Measurements from ENCODE around the gene EPC2. TPM values are rescaled to one million over a fixed set of nuclear protein-coding genes. Genes with fewer than 3 reads are reported as not detected.

EPC2 gene
- total RNA-seq, 1 experiment from 2014 or later, result 20.3 TPM

- no peak for TF ChIP-seq E2F4 (CRISPR knock-in tag; IDR thresholded peaks at IDR 0.05; ENCODE audit: borderline replicate concordance, low read depth)
- no peak for TF ChIP-seq TEAD1 (CRISPR knock-in tag; IDR thresholded peaks at IDR 0.05)
- no peak for TF ChIP-seq IRF2 (CRISPR knock-in tag; IDR thresholded peaks at IDR 0.05; ENCODE audit: borderline replicate concordance, low read depth)
- TF ChIP-seq PREB (CRISPR knock-in tag; IDR thresholded peaks at IDR 0.05; ENCODE audit: borderline replicate concordance), result no peak
- TF ChIP-seq PRDM15 (CRISPR knock-in tag; IDR thresholded peaks at IDR 0.05), result no peak
- no peak for TF ChIP-seq USF1 (CRISPR knock-in tag; IDR thresholded peaks at IDR 0.05)
- no peak for TF ChIP-seq GABPB1 (CRISPR knock-in tag; IDR thresholded peaks at IDR 0.05)
- no peak for TF ChIP-seq ATF6 (CRISPR knock-in tag; IDR thresholded peaks at IDR 0.05)
These were observed 76.0 kb downstream of the EPC2 start (continued) for GRCh38 chr2:148720501-148721001.

GRCh38 chr2:148721520-148721931, 77.0 kb downstream of the EPC2 start:
- CTCF ChIA-PET, result no interaction called here
- POLR2A ChIA-PET, result interaction anchor here (0.7 kb wide), 1 partner anchor 34 kb away, joined by 4 read pairs; no protein-coding TSS in a partner anchor
- TF ChIP-seq ZNF219 (CRISPR knock-in tag; IDR thresholded peaks at IDR 0.05; ENCODE audit: borderline replicate concordance) (no peak), MXD4 (CRISPR knock-in tag; IDR thresholded peaks at IDR 0.05; ENCODE audit: borderline replicate concordance) (no peak), ZNF281 (CRISPR knock-in tag; IDR thresholded peaks at IDR 0.05) (no peak), USF2 (CRISPR knock-in tag; IDR thresholded peaks at IDR 0.05) (no peak), ATF2 (CRISPR knock-in tag; IDR thresholded peaks at IDR 0.05; ENCODE audit: borderline replicate concordance, low read depth) (no peak), ETV6 (CRISPR knock-in tag; IDR thresholded peaks at IDR 0.05) (no peak), PRRX2 (CRISPR knock-in tag; IDR thresholded peaks at IDR 0.05) (no peak), ATF6 (CRISPR knock-in tag; IDR thresholded peaks at IDR 0.05) (no peak), ZNF317 (CRISPR knock-in tag; IDR thresholded peaks at IDR 0.05; ENCODE audit: borderline replicate concordance, low read depth) (no peak), NR2C2 (CRISPR knock-in tag; IDR thresholded peaks at IDR 0.05) (no peak), ZMAT4 (CRISPR knock-in tag; IDR thresholded peaks at IDR 0.05) (no peak)

More at GRCh38 chr2:148721520-148721931, 77.0 kb downstream of the EPC2 start:
- Mint-ChIP-seq H3K27me3 (ENCODE audit: low read depth) (no peaks in the 10 kb centered on the region), H3K36me3 (peaks cover 9% of the 10 kb centered on the region; the same call in 1 of the 2 replicates), H3K4me1 (peaks cover 48% of the 10 kb centered on the region), H3K9me3 (peaks cover 9% of the 10 kb centered on the region), H3K27ac (no peak overlapping the region; the same call in 1 of the 2 replicates), H3K4me3 (no peak overlapping the region)
- ATAC-seq (no peak), DNase-seq (ENCODE audit: low spot score) (no peak)

Measured in WTC11 (cell line).